ENCODE results near the gene LMAN2L.
"Not testable (repeated sequence)": the region's sequence is repeated elsewhere in the genome, so short reads cannot be mapped to it uniquely, and the experiment has no call there.

The LMAN2L gene

DNA sequence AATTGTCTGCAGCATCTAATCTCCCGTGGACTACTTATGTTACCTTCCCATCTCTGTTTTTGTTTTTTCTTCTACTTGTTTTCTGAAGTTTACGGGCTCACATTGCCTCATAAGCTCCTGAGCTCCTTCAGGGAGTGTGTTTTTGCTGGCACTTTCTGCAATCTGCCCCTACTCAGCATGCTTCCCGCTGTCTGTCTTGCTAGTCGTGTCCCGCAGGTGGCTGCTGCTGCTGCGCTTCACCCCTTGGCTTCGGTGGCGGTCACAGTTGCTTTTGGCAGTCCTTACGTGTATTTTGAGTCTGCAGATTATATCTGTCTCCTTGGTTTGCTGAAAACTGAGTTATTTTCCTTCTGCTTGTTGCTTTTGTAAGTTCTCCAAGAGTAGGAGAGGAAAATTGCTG is 60.0 kb downstream of the LMAN2L start:
- no peaks in the 10 kb centered on the region for H3K9me3 Mint-ChIP-seq

DNA sequence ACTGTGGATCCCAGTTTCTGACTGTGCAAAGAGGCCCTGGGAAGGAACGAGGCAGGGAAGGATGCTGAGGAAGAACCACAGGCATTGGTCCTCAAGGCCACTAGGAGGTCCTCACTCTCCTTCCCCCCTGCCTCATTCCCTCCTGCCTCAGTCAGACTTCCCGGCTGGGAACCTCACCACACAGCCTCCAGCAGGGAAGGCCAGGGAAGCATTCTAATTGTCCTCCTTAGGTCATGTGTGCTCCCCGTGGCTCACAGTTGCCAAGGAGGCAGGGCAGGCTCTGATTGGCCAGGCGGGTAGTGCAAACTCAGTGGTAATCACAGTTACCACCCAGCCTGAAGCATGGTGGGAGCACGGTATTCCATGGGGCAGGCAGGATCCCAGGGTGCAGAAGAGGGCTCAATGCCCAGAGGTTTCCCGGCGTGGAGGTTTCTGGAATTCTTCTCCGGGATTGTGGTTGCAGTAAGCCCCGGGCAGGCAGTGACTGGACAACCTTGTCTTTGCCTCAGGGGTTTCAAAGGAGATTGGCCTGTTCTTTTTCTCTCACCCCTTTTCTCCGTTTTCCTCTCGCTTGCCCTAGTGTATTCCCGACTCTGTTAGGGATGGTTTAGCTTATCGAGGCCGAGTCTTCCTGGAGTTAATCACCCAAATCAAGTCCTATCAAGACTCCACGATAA is 70.2 kb downstream of the LMAN2L start:
- no peaks in the 10 kb centered on the region for H3K27me3 Mint-ChIP-seq
- DNase-seq: no peak
- no peaks in the 10 kb centered on the region for H3K36me3 Mint-ChIP-seq (ENCODE audit: low read depth)
- H3K4me3 Mint-ChIP-seq: no peak overlapping the region
- H3K27ac Mint-ChIP-seq: no peak overlapping the region
- no peaks in the 10 kb centered on the region for H3K4me1 Mint-ChIP-seq (ENCODE audit: low read depth)
- H3K9me3 Mint-ChIP-seq: no peaks in the 10 kb centered on the region

More for the DNA sequence above, 60.0 kb downstream of the LMAN2L start:
- H3K4me3 Mint-ChIP-seq: no peak overlapping the region
- H3K27me3 Mint-ChIP-seq: peaks cover 4% of the 10 kb centered on the region
- DNase-seq: no peak
- H3K27ac Mint-ChIP-seq: no peak overlapping the region
- no peaks in the 10 kb centered on the region for H3K36me3 Mint-ChIP-seq (ENCODE audit: low read depth)
- H3K4me1 Mint-ChIP-seq (ENCODE audit: low read depth): no peaks in the 10 kb centered on the region

DNA sequence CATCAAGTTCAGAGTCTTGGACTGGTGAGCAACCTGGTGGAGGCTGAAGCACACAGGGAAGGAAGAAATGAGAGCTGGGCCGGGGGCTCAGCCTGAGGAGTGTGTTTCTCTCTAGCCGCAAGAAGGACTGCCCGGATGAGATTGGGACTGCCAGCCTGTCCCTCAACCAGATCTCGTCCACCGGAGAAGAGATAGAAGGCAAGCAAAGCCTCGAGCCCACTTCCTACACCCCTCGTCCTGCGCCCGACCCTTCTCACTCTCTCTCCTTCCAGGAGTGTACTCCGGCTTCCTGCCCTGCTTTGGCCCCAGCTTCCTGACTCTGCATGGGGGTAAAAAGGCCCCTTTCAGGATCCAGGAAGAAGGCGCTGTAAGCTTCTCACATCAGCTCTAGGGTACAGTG is 71.1 kb downstream of the LMAN2L start:
- no peaks in the 10 kb centered on the region for H3K4me1 Mint-ChIP-seq (ENCODE audit: low read depth)
- H3K27ac Mint-ChIP-seq: no peak overlapping the region
- no peak for DNase-seq
- no peaks in the 10 kb centered on the region for H3K36me3 Mint-ChIP-seq (ENCODE audit: low read depth)
- no peak overlapping the region for H3K4me3 Mint-ChIP-seq
- no peaks in the 10 kb centered on the region for H3K27me3 Mint-ChIP-seq
- peaks cover 2% of the 10 kb centered on the region for H3K9me3 Mint-ChIP-seq

DNA sequence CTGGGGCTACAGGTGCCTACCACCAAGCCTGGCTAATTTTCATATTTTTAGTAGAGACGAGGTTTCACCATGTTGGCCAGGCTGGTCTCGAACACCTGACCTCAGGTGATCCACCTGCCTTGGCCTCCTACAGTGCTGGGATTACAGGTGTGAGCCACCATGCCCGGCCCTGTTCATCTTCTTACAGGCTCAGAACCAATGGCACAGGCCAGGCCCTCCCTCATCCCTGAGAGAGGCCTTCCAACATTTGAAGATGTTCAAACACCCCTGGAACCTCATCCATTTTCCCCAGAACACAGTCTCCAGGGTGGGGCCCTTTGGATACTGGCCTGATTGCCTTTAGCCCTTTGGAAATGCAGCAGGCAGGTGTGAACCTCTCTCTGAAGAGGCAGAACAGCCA is 74.1 kb downstream of the LMAN2L start:
- H3K4me3 Mint-ChIP-seq; H3K4me1 Mint-ChIP-seq (ENCODE audit: low read depth); H3K27ac Mint-ChIP-seq; H3K9me3 Mint-ChIP-seq; H3K27me3 Mint-ChIP-seq; H3K36me3 Mint-ChIP-seq (ENCODE audit: low read depth); DNase-seq: not testable (repeated sequence)

DNA sequence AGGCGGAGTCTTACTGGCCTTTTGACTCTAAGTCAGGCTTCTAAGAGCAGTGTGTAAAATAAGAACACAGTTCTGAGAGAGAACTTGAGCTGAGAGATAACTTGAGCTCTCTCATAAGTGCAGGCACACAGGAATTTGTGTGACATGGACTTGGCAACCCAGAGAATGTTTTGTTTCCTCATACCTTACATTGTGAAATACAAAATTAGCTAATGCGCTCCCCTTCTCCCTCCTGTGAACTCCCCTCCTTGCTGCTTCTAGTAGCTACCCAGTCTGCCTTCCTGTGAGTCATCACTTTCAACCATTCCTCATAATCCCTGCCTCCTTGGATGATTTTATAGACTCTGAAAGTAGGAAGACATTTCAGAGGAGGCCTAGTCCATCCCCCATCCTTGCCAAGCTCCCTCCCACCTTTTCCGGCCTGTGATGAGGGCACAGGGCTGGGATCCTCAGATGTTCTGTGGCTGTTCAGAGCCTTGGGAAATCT is 74.7 kb downstream of the LMAN2L start:
- Mint-ChIP-seq H3K36me3 (ENCODE audit: low read depth) (no peaks in the 10 kb centered on the region), H3K4me1 (ENCODE audit: low read depth) (no peaks in the 10 kb centered on the region), H3K4me3 (no peak overlapping the region), H3K9me3 (peaks cover 2% of the 10 kb centered on the region), H3K27me3 (no peaks in the 10 kb centered on the region), H3K27ac (no peak overlapping the region)
- no peak for DNase-seq

DNA sequence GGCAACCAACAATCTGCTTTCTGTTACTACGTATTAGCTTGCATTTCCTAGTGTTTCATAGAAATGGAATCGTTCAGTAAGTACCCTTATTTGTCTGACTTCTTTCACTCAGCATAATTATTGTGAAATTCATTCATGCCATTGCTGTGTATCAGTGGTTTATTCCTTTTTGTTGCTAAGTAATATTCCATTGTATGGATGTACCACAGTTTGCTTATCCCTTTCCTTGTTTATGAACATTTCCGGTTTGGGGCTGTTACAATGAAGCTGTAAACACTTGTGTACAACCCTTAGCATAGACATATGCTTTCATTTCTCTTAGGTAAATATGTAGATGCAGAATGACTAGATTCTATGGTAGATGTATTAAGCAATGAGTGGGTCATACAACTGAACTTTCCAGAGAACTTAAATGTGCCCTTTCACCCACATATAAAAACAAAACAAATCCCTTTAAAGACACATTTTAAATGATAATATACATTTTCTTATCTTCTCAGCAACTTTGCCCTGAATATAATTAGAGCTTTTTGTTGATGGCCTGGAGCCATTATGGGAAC is 75.4 kb downstream of the LMAN2L start:
- no peaks in the 10 kb centered on the region for H3K4me1 Mint-ChIP-seq (ENCODE audit: low read depth)

DNA sequence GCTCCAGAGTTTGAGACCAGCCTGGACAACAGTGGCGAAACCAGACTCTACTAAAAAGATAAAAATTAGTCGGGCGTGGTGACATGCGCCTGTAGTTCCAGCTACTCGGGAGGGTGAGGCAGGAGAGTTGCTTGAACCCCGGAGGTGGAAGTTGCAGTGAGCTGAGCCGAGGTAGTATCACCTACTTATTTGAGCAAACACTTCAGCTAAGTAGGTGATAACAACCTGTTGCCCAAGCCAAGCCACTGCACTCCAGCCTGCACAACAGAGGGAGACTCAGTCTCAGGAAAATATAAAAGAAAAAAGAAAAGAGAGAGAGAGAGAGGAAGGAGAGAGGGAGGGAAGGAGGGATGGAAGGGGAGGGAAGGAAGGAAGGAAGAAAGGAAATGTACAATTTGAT is 76.0 kb downstream of the LMAN2L start:
- H3K27me3 Mint-ChIP-seq: no peaks in the 10 kb centered on the region
- no peaks in the 10 kb centered on the region for H3K36me3 Mint-ChIP-seq (ENCODE audit: low read depth)
- H3K4me1 Mint-ChIP-seq (ENCODE audit: low read depth): no peaks in the 10 kb centered on the region
- no peak overlapping the region for H3K27ac Mint-ChIP-seq
- peaks cover 2% of the 10 kb centered on the region for H3K9me3 Mint-ChIP-seq
- no peak overlapping the region for H3K4me3 Mint-ChIP-seq
- no peak for DNase-seq

More for the DNA sequence above, 75.4 kb downstream of the LMAN2L start:
- H3K4me3 Mint-ChIP-seq: no peak overlapping the region
- DNase-seq: no peak
- peaks cover 2% of the 10 kb centered on the region for H3K9me3 Mint-ChIP-seq
- H3K27ac Mint-ChIP-seq: no peak overlapping the region
- H3K36me3 Mint-ChIP-seq (ENCODE audit: low read depth): no peaks in the 10 kb centered on the region
- no peaks in the 10 kb centered on the region for H3K27me3 Mint-ChIP-seq

DNA sequence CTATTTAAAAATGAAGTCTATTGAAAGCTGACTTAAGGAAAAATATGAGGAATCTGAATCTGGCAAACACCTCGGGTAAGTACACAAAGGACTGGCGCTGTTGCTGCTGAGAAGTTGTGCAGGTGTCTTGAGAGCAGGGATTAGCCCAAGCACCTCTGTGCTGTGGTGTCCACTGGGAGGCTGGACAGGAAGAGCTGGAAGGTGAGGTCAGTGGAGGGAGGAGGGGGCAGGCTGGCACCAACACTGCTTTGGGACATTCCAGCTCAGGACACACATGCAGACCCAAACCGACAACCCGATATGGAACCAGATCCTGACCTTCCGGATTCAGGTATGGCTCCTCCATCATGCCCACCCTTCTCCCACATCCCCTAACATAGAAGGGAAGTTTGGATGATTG is 76.7 kb downstream of the LMAN2L start:
- peaks cover 2% of the 10 kb centered on the region for H3K9me3 Mint-ChIP-seq
- H3K36me3 Mint-ChIP-seq (ENCODE audit: low read depth): no peaks in the 10 kb centered on the region
- no peak overlapping the region for H3K27ac Mint-ChIP-seq
- no peaks in the 10 kb centered on the region for H3K4me1 Mint-ChIP-seq (ENCODE audit: low read depth)
- no peak overlapping the region for H3K4me3 Mint-ChIP-seq
- no peaks in the 10 kb centered on the region for H3K27me3 Mint-ChIP-seq
- no peak for DNase-seq

DNA sequence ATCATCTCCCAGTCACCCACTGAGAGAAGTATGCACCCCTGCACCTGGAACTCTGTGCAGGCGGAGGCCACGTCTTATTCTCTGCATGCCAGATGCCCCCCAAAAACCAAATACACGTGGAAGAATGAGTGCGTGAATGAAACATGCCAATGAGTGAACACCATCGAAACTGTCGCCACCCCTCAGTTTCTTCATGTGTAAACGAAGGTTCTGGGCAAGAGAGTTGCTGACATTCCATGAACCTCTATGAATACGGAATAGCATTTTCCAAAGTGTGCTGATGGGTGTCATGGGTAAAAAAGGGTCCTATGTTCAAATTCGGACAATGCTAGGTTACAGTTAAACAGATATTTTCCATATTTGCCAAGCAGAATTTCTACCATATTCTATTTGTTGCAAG is 77.5 kb downstream of the LMAN2L start:
- H3K36me3 Mint-ChIP-seq (ENCODE audit: low read depth): no peaks in the 10 kb centered on the region
- no peaks in the 10 kb centered on the region for H3K4me1 Mint-ChIP-seq (ENCODE audit: low read depth)

DNA sequence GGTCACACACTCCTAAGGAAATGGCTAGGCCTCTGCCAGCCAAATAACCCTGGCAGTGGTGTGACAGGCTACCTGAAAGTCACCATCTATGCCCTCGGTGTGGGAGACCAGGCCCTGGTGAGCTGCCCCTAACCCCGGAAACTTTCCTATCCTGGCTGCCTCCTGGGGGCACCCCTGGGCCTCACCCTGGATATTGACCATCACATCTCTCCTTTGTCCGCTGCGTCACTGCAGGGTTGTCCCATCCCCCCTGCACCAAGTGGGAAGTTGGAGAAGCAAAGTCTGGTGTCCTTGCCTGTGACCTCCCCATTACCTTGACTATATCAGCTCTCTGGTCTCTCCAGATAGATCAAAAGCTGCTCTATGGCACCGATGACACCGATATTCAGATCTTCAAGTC is 78.5 kb downstream of the LMAN2L start:
- no peak overlapping the region for H3K27ac Mint-ChIP-seq
- no peaks in the 10 kb centered on the region for H3K27me3 Mint-ChIP-seq
- H3K36me3 Mint-ChIP-seq (ENCODE audit: low read depth): no peaks in the 10 kb centered on the region
- no peak for DNase-seq
- no peaks in the 10 kb centered on the region for H3K4me1 Mint-ChIP-seq (ENCODE audit: low read depth)
- peaks cover 2% of the 10 kb centered on the region for H3K9me3 Mint-ChIP-seq
- H3K4me3 Mint-ChIP-seq: no peak overlapping the region

More for the DNA sequence above, 77.5 kb downstream of the LMAN2L start:
- Mint-ChIP-seq H3K4me3 (no peak overlapping the region), H3K27ac (no peak overlapping the region), H3K9me3 (peaks cover 2% of the 10 kb centered on the region), H3K27me3 (no peaks in the 10 kb centered on the region)
- DNase-seq: no peak

DNA sequence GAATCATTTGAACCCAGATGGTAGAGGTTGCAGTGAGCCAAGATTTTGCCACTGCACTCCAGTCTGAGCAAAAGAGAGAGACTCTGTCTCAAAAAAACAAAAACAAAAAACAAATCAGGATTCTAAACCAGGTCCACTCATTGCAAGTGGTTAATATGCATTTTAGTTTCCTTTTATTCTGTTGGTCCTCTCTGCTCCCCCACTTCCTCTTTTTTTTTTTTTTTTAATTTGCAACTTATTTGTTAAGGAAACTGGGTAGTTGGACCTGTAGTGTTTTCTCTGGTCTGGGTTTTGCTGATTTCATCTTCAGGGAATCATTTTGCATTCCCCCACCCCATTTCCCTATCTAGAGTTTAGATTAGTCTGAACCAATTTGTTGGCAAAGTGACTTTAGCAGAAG is 83.3 kb downstream of the LMAN2L start:
- H3K4me1 Mint-ChIP-seq (ENCODE audit: low read depth): no peaks in the 10 kb centered on the region
- no peak for DNase-seq
- H3K9me3 Mint-ChIP-seq: no peaks in the 10 kb centered on the region
- no peaks in the 10 kb centered on the region for H3K27me3 Mint-ChIP-seq
- H3K36me3 Mint-ChIP-seq (ENCODE audit: low read depth): no peaks in the 10 kb centered on the region
- H3K27ac Mint-ChIP-seq: no peak overlapping the region
- H3K4me3 Mint-ChIP-seq: no peak overlapping the region

Data from activated T-cell treated with anti-CD3 and anti-CD28 coated beads, Interleukin-2, amount 50 U/mL, for 24 hours (primary cell).